Endothelial cell (in vitro differentiated cells): ENCODE data around the gene ANO2. TPM values are rescaled to one million over a fixed set of nuclear protein-coding genes. Genes with fewer than 3 reads are reported as not detected.

Experiments used
- DNase-seq: peaks from one replicate; pipeline ENCODE4 v3.0.0; 2021; ENCODE audit warnings: low spot score
- H3K27ac Mint-ChIP-seq: one replicate; pipeline ENCODE4 v1.8.0; 2021; ENCODE audit warnings: mixed read lengths, inconsistent platforms; ENCODE audit not compliant: unreplicated experiment
- H3K27me3 Mint-ChIP-seq: one replicate; pipeline ENCODE4 v1.8.0; 2021; ENCODE audit warnings: mild to moderate bottlenecking, moderate library complexity, mixed read lengths, inconsistent platforms; ENCODE audit not compliant: unreplicated experiment
- H3K36me3 Mint-ChIP-seq: one replicate; pipeline ENCODE4 v1.8.0; 2021; ENCODE audit warnings: mild to moderate bottlenecking, low read depth, mixed read lengths, inconsistent platforms; ENCODE audit not compliant: unreplicated experiment
- H3K4me1 Mint-ChIP-seq: one replicate; pipeline ENCODE4 v1.8.0; 2021; ENCODE audit warnings: mild to moderate bottlenecking, mixed read lengths, inconsistent platforms; ENCODE audit not compliant: unreplicated experiment
- H3K4me3 Mint-ChIP-seq: one replicate; pipeline ENCODE4 v1.8.0; 2021; ENCODE audit warnings: mild to moderate bottlenecking, mixed read lengths, inconsistent platforms; ENCODE audit not compliant: unreplicated experiment
- H3K9me3 Mint-ChIP-seq: one replicate; pipeline ENCODE4 v1.8.0; 2021; ENCODE audit warnings: mixed read lengths, inconsistent platforms; ENCODE audit not compliant: unreplicated experiment
- CTCF ChIP-seq: fragments of 200-600 bp; sonication (generic); IDR thresholded peaks from one replicate; pipeline ENCODE4 v1.5.0; 2021; ENCODE audit warnings: antibody characterized with exemption; ENCODE audit not compliant: unreplicated experiment
- total RNA-seq: library from RNA; stranded (reverse); fragmentation: NEBNext Ultra II Directional; extraction: Animal tissue kit (Norgen Biotek cat#: 25700); gene quantifications from one replicate; pipeline ENCODE4 v1.2.1, GENCODE V29; 2021; ENCODE audit not compliant: unreplicated experiment

ANO2 gene
- total RNA-seq, 1 donor from 2014 or later, result 4.5 TPM

GRCh38 chr12:5733916-5734315 lies 211.1 kb downstream of the ANO2 start:
- H3K9me3 Mint-ChIP-seq, result no peaks in the 10 kb centered on the region
- no peaks in the 10 kb centered on the region for H3K27me3 Mint-ChIP-seq
- TF ChIP-seq CTCF, result no peak
- H3K4me3 Mint-ChIP-seq, result no peak overlapping the region
- H3K4me1 Mint-ChIP-seq, result peaks cover 9% of the 10 kb centered on the region
- no peak overlapping the region for H3K27ac Mint-ChIP-seq
- DNase-seq, result no peak
- no peaks in the 10 kb centered on the region for H3K36me3 Mint-ChIP-seq

- no peak overlapping the region for H3K27ac Mint-ChIP-seq
- no peaks in the 10 kb centered on the region for H3K9me3 Mint-ChIP-seq
- no peaks in the 10 kb centered on the region for H3K27me3 Mint-ChIP-seq
- TF ChIP-seq CTCF, result no peak
- no peak for DNase-seq
- H3K4me1 Mint-ChIP-seq, result peaks cover 9% of the 10 kb centered on the region
- no peak overlapping the region for H3K4me3 Mint-ChIP-seq
- no peaks in the 10 kb centered on the region for H3K36me3 Mint-ChIP-seq
These were observed 211.8 kb downstream of the ANO2 start for GRCh38 chr12:5733136-5733755.

- no peak for TF ChIP-seq CTCF
- no peak for DNase-seq
- H3K4me3 Mint-ChIP-seq, result no peak overlapping the region
- H3K4me1 Mint-ChIP-seq, result peaks cover 8% of the 10 kb centered on the region
- H3K27me3 Mint-ChIP-seq, result no peaks in the 10 kb centered on the region
- no peaks in the 10 kb centered on the region for H3K36me3 Mint-ChIP-seq
- H3K9me3 Mint-ChIP-seq, result no peaks in the 10 kb centered on the region
- no peak overlapping the region for H3K27ac Mint-ChIP-seq
These were observed 214.1 kb downstream of the ANO2 start for GRCh38 chr12:5730962-5731361.

- peaks cover 21% of the 10 kb centered on the region for H3K4me1 Mint-ChIP-seq
- H3K9me3 Mint-ChIP-seq, result no peaks in the 10 kb centered on the region
- no peaks in the 10 kb centered on the region for H3K27me3 Mint-ChIP-seq
- TF ChIP-seq CTCF, result no peak
- H3K36me3 Mint-ChIP-seq, result no peaks in the 10 kb centered on the region
- H3K4me3 Mint-ChIP-seq, result no peak overlapping the region
- H3K27ac Mint-ChIP-seq, result no peak overlapping the region
- DNase-seq, result no peak
These were observed 221.3 kb downstream of the ANO2 start for GRCh38 chr12:5723711-5724252.

GRCh38 chr12:5723071-5723470 lies 222.0 kb downstream of the ANO2 start:
- no peaks in the 10 kb centered on the region for H3K27me3 Mint-ChIP-seq

More at GRCh38 chr12:5723071-5723470, 222.0 kb downstream of the ANO2 start:
- H3K4me1 Mint-ChIP-seq, result peaks cover 24% of the 10 kb centered on the region
- no peak overlapping the region for H3K27ac Mint-ChIP-seq
- no peaks in the 10 kb centered on the region for H3K36me3 Mint-ChIP-seq
- DNase-seq, result no peak
- no peaks in the 10 kb centered on the region for H3K9me3 Mint-ChIP-seq
- H3K4me3 Mint-ChIP-seq, result no peak overlapping the region
- no peak for TF ChIP-seq CTCF
